ENCODE data around the gene ARAP1.

Gene ARAP1

DNA sequence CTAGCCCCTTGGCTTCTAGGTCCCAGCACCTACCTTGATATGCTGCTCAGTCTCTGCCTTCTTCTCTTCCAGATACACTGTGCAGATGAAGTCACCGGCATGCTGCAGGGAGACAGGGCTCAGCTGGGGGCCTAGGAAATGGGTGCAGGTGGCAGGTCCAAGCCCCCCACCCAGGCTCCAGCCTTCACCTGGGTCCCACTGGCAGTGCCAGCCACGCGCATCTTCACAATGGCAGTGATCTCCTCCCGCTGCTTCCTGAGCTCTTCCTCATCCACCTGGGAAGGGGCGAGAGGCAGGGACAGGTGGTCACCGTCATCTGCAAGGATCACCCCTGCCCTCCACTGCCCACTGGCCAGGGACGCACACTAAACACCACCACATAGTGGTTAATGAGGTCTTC is 56.9 kb downstream of the ARAP1 start:
- DNase-seq (ENCODE audit: low read depth): no peak
- TF ChIP-seq, protein P1, sequence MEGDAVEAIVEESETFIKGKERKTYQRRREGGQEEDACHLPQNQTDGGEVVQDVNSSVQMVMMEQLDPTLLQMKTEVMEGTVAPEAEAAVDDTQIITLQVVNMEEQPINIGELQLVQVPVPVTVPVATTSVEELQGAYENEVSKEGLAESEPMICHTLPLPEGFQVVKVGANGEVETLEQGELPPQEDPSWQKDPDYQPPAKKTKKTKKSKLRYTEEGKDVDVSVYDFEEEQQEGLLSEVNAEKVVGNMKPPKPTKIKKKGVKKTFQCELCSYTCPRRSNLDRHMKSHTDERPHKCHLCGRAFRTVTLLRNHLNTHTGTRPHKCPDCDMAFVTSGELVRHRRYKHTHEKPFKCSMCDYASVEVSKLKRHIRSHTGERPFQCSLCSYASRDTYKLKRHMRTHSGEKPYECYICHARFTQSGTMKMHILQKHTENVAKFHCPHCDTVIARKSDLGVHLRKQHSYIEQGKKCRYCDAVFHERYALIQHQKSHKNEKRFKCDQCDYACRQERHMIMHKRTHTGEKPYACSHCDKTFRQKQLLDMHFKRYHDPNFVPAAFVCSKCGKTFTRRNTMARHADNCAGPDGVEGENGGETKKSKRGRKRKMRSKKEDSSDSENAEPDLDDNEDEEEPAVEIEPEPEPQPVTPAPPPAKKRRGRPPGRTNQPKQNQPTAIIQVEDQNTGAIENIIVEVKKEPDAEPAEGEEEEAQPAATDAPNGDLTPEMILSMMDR (IDR thresholded peaks at IDR 0.05; ENCODE audit: control insufficient read depth, insufficient read depth, low read depth, low read length, missing control alignments): no peak
- H3K4me3 ChIP-seq (ENCODE audit: control insufficient read depth, low read depth, low read length): no peak overlapping the region

DNA sequence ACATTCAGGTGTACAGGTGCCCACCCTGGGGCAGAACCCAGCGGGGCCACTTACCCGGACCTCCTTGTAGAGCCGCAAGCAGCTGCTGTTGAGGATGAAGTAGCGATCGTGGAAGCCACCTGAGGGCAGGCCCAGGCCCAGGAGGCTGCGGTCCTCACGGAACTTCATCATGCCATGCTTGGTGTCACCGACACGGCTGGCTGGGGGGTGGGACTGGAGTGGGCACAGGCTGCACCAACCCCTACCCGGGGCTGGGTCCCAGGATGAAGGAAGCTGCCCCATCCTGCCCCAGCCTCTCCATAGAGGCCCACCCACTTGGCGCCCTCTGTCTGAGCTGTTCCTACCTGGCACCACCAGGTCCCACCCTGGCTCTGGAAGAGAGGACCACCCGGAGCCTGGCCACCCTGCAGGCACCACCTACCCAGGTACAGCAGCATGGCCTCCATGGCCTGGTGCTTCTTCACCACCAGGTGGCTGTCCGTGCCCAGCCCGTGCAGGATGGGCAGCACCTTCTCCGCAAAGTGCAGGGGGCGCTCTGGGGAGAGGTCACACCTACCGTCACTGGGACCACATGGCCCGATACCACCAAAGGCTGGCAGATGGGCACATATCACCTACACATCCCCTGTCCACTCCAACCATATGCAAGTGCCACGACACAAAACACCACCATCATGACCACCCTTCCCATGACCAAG is 58.8 kb downstream of the ARAP1 start:
- TF ChIP-seq, protein P1 (IDR thresholded peaks at IDR 0.05; ENCODE audit: control insufficient read depth, insufficient read depth, low read depth, low read length, missing control alignments): no peak
- DNase-seq (ENCODE audit: low read depth): no peak
- H3K4me3 ChIP-seq (ENCODE audit: control insufficient read depth, low read depth, low read length): no peak overlapping the region

DNA sequence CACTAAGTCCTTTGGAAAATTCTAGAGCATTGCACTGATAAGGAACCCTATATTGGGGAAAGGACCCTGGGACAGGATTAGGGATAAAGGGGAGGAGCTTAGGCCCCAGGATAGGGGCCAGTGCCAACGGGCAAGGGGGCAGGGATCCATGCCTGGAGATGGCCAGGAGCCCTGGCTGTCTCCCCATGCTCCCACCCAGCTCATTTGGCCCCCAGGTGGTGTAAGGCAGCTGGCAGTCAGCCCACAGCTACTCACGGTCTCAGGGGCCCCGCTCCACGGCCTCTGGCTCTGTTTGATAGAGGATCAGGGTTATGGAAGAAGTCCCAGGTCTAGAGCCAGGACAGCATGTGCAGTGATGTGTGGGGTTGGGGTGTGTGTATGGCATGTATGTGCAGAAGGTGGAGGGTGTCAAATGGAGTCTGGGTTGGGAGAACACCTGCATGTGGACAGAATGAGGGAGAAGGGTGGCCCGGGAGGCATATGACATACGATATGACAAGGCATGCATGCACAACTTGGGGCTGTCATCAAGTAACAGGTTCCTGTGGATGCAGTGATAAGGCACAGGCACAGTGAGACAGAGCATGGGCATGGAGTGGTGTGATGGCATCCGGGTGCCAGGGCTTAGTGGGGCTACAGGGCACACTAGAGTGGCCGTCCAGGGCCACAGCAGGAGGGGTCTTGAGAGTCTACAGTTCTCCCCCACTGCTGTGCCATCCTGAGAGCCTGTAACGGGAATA is 59.5 kb downstream of the ARAP1 start:
- TF ChIP-seq, protein P1 (IDR thresholded peaks at IDR 0.05; ENCODE audit: control insufficient read depth, insufficient read depth, low read depth, low read length, missing control alignments): no peak
- DNase-seq (ENCODE audit: low read depth): no peak
- no peak overlapping the region for H3K4me3 ChIP-seq (ENCODE audit: control insufficient read depth, low read depth, low read length)

DNA sequence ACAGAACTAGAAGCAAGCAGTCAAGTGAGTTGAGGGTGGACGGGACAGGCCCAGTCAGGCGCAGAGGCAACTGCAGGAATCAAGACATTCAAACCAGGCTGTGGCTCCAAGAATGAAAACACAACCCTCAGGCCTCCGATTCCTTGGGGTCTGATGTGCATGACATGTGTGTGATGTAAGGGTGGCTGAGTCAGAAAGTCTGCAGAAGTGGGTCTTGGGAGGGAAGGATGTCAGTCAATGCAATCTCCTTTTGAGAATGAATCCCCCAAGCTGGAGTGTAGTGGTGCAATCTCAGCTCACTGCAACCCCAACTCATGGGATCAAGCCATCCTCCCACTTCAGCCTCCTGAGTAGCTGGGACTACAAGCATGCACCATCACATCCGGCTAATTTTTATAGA is 62.0 kb downstream of the ARAP1 start:
- DNase-seq (ENCODE audit: low read depth): no peak
- TF ChIP-seq, protein P1 (IDR thresholded peaks at IDR 0.05; ENCODE audit: control insufficient read depth, insufficient read depth, low read depth, low read length, missing control alignments): no peak
- no peak overlapping the region for H3K4me3 ChIP-seq (ENCODE audit: control insufficient read depth, low read depth, low read length)

DNA sequence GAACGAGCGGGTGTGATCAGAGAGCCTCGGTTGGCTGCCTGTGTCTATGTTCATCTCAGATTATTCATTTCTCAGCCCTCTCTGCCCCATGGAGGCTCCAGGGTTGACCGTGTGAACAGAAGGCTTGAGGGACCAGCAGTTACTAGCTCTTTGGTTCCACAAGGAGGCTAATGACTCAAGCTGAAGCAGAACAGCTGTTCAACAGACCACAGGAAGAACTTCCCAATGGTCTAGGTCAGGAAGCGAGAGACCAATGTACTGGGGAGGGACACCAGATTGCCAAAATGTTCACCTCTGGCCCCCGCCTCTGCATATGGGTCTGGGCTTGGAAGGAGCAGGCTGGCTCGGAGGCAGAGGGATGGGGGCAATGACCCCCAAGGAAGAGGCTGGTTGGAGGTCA is 63.3 kb downstream of the ARAP1 start:
- no peak for DNase-seq (ENCODE audit: low read depth)
- TF ChIP-seq, protein P1 (IDR thresholded peaks at IDR 0.05; ENCODE audit: control insufficient read depth, insufficient read depth, low read depth, low read length, missing control alignments): no peak

DNA sequence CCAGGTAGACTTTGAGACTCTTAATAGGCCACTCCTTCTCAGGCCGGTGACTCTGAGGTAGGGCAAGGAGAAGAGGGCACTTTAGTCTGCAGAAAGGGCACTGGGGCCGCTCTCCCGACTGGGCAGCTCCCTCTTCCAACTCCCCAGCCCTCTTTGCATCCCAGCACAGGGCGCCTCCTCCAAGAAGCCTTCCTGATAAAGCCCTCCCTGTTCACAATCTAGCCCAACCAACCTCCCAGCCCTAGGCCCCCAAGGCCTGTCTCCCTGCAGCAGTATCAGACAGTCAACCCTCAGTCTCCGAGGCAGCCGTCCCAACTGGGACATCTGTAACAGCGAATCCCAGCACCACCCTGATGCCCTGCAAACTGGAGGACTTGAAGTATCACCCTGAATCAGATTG is 63.7 kb downstream of the ARAP1 start:
- H3K4me3 ChIP-seq (ENCODE audit: control insufficient read depth, low read depth, low read length): no peak overlapping the region
- TF ChIP-seq, protein P1 (IDR thresholded peaks at IDR 0.05; ENCODE audit: control insufficient read depth, insufficient read depth, low read depth, low read length, missing control alignments): no peak

More for the DNA sequence above, 63.3 kb downstream of the ARAP1 start:
- no peak overlapping the region for H3K4me3 ChIP-seq (ENCODE audit: control insufficient read depth, low read depth, low read length)

More for the DNA sequence above, 63.7 kb downstream of the ARAP1 start:
- no peak for DNase-seq (ENCODE audit: low read depth)
